HCT116 (cell line): ENCODE data around the gene ATG4C. TPM values are rescaled to one million over a fixed set of nuclear protein-coding genes. Genes with fewer than 3 reads are reported as not detected.

Experiments
- ATAC-seq: fragments of 200-7000 bp; cut with Tn5 transposase; 2 replicates; pipeline ENCODE4 v1.9.1; 2020; ENCODE audit warnings: mild to moderate bottlenecking, moderate library complexity
- BruUV-seq: library from RNA; stranded (reverse); fragments of 400-500 nt; replicated peaks from 2 replicates; lab custom pipeline; 2021; lab: Mats Ljungman, UMichigan
- CTCF ChIA-PET: fragments of 300-600 bp; sonication (Branson Sonifier 250); formaldehyde crosslinking; loops from one replicate; lab custom pipeline; 2021; ENCODE audit warnings: antibody characterized with exemption; lab: Charles Lee
- POLR2A ChIA-PET: fragments of 300-600, 350-600 bp; sonication (Branson Sonifier 250); formaldehyde crosslinking; loops from one replicate; lab custom pipeline; 2021; ENCODE audit warnings: antibody characterized with exemption; lab: Charles Lee
- RAD21 ChIA-PET, 2 experiments: fragments of 300-600 bp; sonication (Branson Sonifier 250); formaldehyde crosslinking; loops; one replicate each; lab custom pipeline; 2023; ENCODE audit warnings: low total read pairs in 2 of 2; ENCODE audit not compliant: uncharacterized antibody in 2 of 2, unreplicated experiment in 2 of 2, low non-redundant PET in 1 of 2; lab: Charles Lee
- DNase-seq: peaks from one replicate; pipeline ENCODE4 v3.0.0-alpha.2; 2010; ENCODE audit warnings: low read depth, low spot score
- H2AFZ ChIP-seq: fragments of 200-600 bp; shearing (Covaris generic), sonication (generic); 2 replicates; pipeline ENCODE4 v1.6.1; 2017; ENCODE audit warnings: low read depth, mixed run types, mixed read lengths, antibody characterized with exemption, low read length; ENCODE audit not compliant: poor library complexity, severe bottlenecking
- H3K27ac ChIP-seq: 2 replicates; pipeline ENCODE4 v1.5.1; 2012; ENCODE audit warnings: low read depth, low read length
- H3K27me3 ChIP-seq: fragments of 200-600 bp; sonication (generic); 2 replicates; pipeline ENCODE4 v1.6.1; 2016; ENCODE audit warnings: mixed run types, low read length, mixed read lengths; ENCODE audit not compliant: insufficient read depth
- H3K36me3 ChIP-seq, 2 experiments: fragments of 200-500 bp in 1 of 2; fragments of 200-600 bp in 1 of 2; sonication (Bioruptor generic) in 1 of 2; sonication (generic) in 1 of 2; 2 replicates each; pipeline versions ENCODE4 v1.5.1 to v1.6.1; 2014 to 2016; ENCODE audit warnings: low read length in 2 of 2, inconsistent platforms in 1 of 2, mixed read lengths in 1 of 2, mixed run types in 1 of 2; ENCODE audit not compliant: insufficient read depth in 2 of 2, control insufficient read depth in 1 of 2
- H3K4me1 ChIP-seq, 2 experiments: fragments of 200-600 bp in 1 of 2; sonication (generic) in 1 of 2; 2 replicates each; pipeline versions ENCODE4 v1.5.1 to v1.6.1; 2012 to 2017; ENCODE audit warnings: low read length in 2 of 2, inconsistent platforms in 1 of 2, mild to moderate bottlenecking in 1 of 2, mixed read lengths in 1 of 2, mixed run types in 1 of 2, moderate library complexity in 1 of 2; ENCODE audit not compliant: insufficient read depth in 2 of 2, control insufficient read depth in 1 of 2
- H3K4me2 ChIP-seq: fragments of 200-600 bp; sonication (generic); 2 replicates; pipeline ENCODE4 v1.6.1; 2017; ENCODE audit warnings: mixed run types, low read length, mixed read lengths
- H3K4me3 ChIP-seq, 2 experiments: fragments of 200-600 bp in 1 of 2; sonication (generic) in 1 of 2; replicated peaks in 1 of 2; 2 replicates each; pipeline ENCODE4 v1.5.1; 2011 to 2016; ENCODE audit warnings: low read length in 2 of 2, control low read depth in 1 of 2, low read depth in 1 of 2, mild to moderate bottlenecking in 1 of 2, mixed read lengths in 1 of 2, mixed run types in 1 of 2
- H3K79me2 ChIP-seq: fragments of 200-600 bp; sonication (generic); 2 replicates; pipeline ENCODE4 v1.6.1; 2017; ENCODE audit warnings: mild to moderate bottlenecking, mixed run types, low read length, moderate library complexity, mixed read lengths; ENCODE audit not compliant: insufficient read depth
- H3K9ac ChIP-seq: fragments of 200-600 bp; sonication (generic); 2 replicates; pipeline ENCODE4 v1.6.1; 2016; ENCODE audit warnings: low read length, mixed read lengths
- H3K9me2 ChIP-seq: fragments of 200-600 bp; sonication (generic), shearing (Covaris generic); 2 replicates; pipeline ENCODE4 v1.6.1; 2017; ENCODE audit warnings: mixed run types, mild to moderate bottlenecking, moderate library complexity; ENCODE audit not compliant: insufficient read depth
- H3K9me3 ChIP-seq, 2 experiments: fragments of 200-500 bp in 1 of 2; fragments of 200-600 bp in 1 of 2; sonication (Bioruptor generic) in 1 of 2; sonication (generic) in 1 of 2; 2 replicates each; pipeline ENCODE4 v1.6.1; 2014 to 2017; ENCODE audit warnings: low read length in 2 of 2, mixed read lengths in 2 of 2, inconsistent platforms in 1 of 2, low read depth in 1 of 2, mild to moderate bottlenecking in 1 of 2, mixed run types in 1 of 2, moderate library complexity in 1 of 2; ENCODE audit not compliant: control insufficient read depth in 1 of 2, insufficient read depth in 1 of 2
- H4K20me1 ChIP-seq: fragments of 200-600 bp; sonication (generic), shearing (Covaris generic); 2 replicates; pipeline ENCODE4 v1.6.1; 2017; ENCODE audit warnings: mixed run types, mild to moderate bottlenecking, moderate library complexity; ENCODE audit not compliant: insufficient read depth
- CEBPB ChIP-seq: IDR thresholded peaks from 2 replicates; pipeline ENCODE4 v1.6.1; 2012; ENCODE audit warnings: low read depth
- CTCF ChIP-seq, 3 experiments: fragments of 200-600 bp in 1 of 3; sonication (generic) in 1 of 3; IDR thresholded peaks in 2 of 3; conservative IDR thresholded peaks in 1 of 3; 2 replicates each; pipeline ENCODE4 v1.5.1; 2012 to 2017; ENCODE audit warnings: low read depth in 2 of 3, low read length in 2 of 3, antibody characterized with exemption in 1 of 3, borderline replicate concordance in 1 of 3, control low read depth in 1 of 3, mild to moderate bottlenecking in 1 of 3, mixed read lengths in 1 of 3, mixed run types in 1 of 3, moderate library complexity in 1 of 3; ENCODE audit not compliant: insufficient read depth in 1 of 3
- EGR1 ChIP-seq: IDR thresholded peaks from 2 replicates; pipeline ENCODE4 v1.6.1; 2012; ENCODE audit warnings: low read depth
- EZH2 ChIP-seq: fragments of 200-600 bp; sonication (generic); IDR thresholded peaks from 2 replicates; pipeline ENCODE4 v1.6.1; 2017; ENCODE audit warnings: antibody characterized with exemption, mixed run types
- EZH2phosphoT487 ChIP-seq: fragments of 200-600 bp; IDR thresholded peaks from 2 replicates; pipeline ENCODE4 v1.6.1; 2018; ENCODE audit warnings: antibody characterized with exemption, borderline replicate concordance
- JUND ChIP-seq: IDR thresholded peaks from 2 replicates; pipeline ENCODE4 v1.6.1; 2012
- POLR2AphosphoS5 ChIP-seq: IDR thresholded peaks from 2 replicates; pipeline ENCODE4 v1.6.1; 2011; ENCODE audit warnings: mild to moderate bottlenecking, low read depth, low read length, moderate library complexity
- ZBTB33 ChIP-seq: IDR thresholded peaks from 2 replicates; pipeline ENCODE4 v1.6.1; 2011; ENCODE audit warnings: mild to moderate bottlenecking, low read length, moderate library complexity; ENCODE audit not compliant: insufficient replicate concordance; ENCODE audit errors: extremely low read depth
- intact Hi-C: fragments of 100-400 bp; cut with micrococcal nuclease; formaldehyde crosslinking; loops from 2 replicates; pipeline ENCODE4 v1.10.0; 2022
- total RNA-seq: library from RNA; stranded (reverse); gene quantifications from one replicate; pipeline ENCODE4 v1.2.1, GENCODE V29; 2021; ENCODE audit not compliant: unreplicated experiment

The ATG4C gene
- total RNA-seq, 1 experiment from 2014 or later: 11.8 TPM

DNA sequence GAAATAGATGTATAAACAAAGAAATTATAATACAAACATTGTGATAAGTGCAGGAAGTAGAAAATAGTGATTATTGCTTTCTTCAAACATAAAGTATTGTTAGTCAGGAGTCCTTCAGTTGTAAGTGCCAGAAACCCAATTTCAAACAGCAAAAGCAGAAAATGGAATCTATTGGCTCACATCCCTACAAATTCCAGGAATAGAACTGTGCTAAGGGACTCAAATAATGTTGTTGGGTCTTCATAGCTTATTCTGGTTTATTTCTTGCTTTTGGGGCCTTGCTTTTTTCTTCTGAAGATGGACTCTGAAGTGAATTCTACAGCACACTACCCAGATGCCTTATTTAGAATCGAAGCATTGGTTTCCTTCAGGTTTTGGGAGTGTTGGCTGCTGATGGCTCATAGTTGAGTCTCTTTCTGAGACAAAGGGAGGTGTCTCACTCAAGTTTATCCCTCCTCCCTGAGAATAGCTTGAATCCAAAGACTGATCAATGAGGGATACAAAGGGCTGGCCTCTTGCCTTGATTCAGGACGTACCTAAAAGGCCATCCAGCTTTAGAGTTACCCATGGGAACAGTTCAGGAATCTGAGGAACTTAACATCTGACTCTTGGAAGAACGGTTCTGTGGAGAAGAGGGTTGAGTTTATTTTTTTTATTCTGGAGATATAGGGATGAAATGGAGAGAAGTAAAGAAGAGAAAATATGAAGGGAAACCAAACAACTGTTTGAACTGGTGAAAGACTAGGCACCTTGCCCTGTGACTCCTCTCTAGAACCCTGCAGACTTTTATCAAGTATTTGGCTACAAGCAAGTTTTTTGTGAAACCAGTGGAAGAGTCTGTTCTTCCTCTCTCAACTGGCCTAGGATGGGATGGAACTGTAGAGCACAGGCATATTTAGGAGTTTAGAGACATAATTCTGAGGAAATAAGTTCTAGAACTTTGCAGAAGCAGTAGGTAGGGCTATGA, 39.0 kb upstream of the ATG4C start:
- RAD21 ChIA-PET: no interaction called here
- no peaks in the 10 kb centered on the region for H3K79me2 ChIP-seq
- H4K20me1 ChIP-seq: no peaks in the 10 kb centered on the region
- no peaks in the 10 kb centered on the region for H3K36me3 ChIP-seq
- no peaks in the 10 kb centered on the region; a peak in 1 of 4 replicates for H3K4me1 ChIP-seq
- H3K4me2 ChIP-seq: no peak overlapping the region
- no peak for ATAC-seq
- H2AFZ ChIP-seq: no peak overlapping the region
- POLR2A ChIA-PET: no interaction called here
- no peaks in the 10 kb centered on the region for H3K9me3 ChIP-seq
- no peaks in the 10 kb centered on the region for H3K27me3 ChIP-seq
- H3K27ac ChIP-seq: no peak overlapping the region
- H3K9ac ChIP-seq: no peak overlapping the region
- no peak overlapping the region for H3K4me3 ChIP-seq
- CTCF ChIA-PET: interaction anchor here (1.7 to 3.7 kb wide), 4 partner anchors 9 to 569 kb away, joined by 5 to 43 read pairs (median 15); no protein-coding TSS in a partner anchor
- no TSS peak for BruUV-seq
- DNase-seq: no peak
- no peaks in the 10 kb centered on the region for H3K9me2 ChIP-seq
- intact Hi-C loops: loop anchor here (5.0 kb wide), 1 partner anchor 453 kb away; no protein-coding TSS in a partner anchor
- TF ChIP-seq ZBTB33 (no peak), POLR2AphosphoS5 (no peak), EZH2 (no peak), EGR1 (no peak), EZH2phosphoT487 (no peak), CTCF (IDR thresholded peaks at IDR 0.05 in 2 of 3, conservative IDR thresholded peaks at IDR 0.05 in 1 of 3; ENCODE audit: borderline replicate concordance in 1 of 3, insufficient read depth in 1 of 3, low read depth in 2 of 3, low read length in 2 of 3) (no peak), CEBPB (no peak), JUND (no peak)
